Placental epithelial cell (primary cell): ENCODE results near the gene USP34. TPM values are rescaled to one million over a fixed set of nuclear protein-coding genes. Genes with fewer than 3 reads are reported as not detected.

Source experiments
- small RNA-seq: library from RNA; depleted of rRNA; stranded (forward); fragments of <200 nt; gene quantifications from one replicate; pipeline ENCODE3, GENCODE V24; 2012
- total RNA-seq: library from RNA; depleted of rRNA; stranded (reverse); fragments of >200 nt; gene quantifications from 2 replicates; pipeline ENCODE4 v1.2.3, GENCODE V29; 2012

Gene USP34
- total RNA-seq: 97.8 and 107 TPM in 2 replicates

DNA sequence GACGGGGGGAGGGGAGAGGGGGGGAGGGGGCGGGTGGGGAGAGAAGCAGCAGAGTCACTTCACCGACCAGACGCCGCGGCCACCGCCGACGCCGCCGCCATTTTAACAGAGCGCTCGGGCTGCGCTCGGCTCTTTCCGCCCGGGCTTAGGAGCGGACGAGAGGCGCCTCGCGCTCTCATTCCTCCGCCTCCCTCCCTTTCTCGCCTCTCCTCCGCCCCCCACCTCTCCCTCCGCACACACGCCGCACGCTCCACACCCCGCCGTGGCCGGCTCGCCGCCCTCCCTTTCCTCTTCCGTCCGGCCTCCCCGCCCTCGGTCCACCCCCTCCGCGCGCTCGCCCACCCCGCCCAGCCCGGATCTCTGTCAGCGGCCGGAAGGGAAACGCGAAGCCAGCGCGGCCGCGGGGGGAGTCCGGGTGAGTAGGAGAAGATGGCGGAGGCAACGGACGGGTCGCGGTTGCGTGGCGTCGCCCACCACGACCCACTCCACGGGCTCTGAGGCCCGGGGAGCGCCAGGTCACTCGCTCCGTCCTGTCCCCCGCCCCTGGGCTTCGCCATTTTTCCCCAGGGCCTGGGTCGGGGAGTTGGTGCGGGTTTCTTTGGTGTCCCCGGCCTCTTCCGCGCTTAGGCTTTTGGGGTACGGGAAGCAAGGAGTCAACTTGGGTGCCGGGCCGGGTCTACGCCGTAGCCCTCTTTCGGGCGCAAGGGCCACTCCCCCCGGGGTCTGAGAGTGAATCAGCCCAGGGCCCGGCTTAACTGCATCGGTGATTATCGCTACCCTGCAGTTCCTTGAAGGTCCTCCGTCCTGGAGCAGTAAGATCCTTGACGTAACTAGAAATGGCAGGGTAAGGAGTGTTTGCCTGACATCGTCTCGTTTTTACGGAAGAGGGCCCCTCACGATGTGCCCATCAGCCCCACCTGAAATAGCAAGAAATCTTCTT is at the start of gene USP34:
Gene USP34, minus strand, starts transcription at position 123 of the 940 bp plus-strand sequence. CDS start 395 bp downstream, outside the sequence.

DNA sequence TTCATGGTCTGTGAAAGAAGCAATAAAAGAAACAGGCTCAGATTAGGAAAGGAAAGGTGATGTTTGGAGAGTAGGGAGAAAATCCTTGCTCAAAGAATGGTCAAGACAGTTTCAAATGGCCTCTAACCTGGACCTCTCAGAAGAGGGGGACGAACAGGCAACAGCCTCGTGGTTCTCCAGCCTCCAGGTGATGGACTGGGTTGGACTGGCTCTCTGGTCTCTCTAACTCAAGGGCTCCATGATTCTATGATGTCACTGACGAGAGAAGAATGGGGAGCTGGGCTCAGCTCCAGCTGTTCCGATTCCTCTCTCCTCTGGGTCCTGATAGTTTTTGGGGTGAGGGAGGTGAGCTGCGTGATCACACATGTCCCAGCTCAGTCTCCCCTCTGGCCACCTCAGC is 309.0 kb downstream of the USP34 start, which contains the start of gene C2orf74:
Gene C2orf74, plus strand, starts transcription at position 301 of the 400 bp plus-strand sequence. CDS start 327 bp downstream, outside the sequence.

Small RNA genes lying within 50 kb of the gene (small RNA-seq; reads per million reads assigned to genes)
- 0.46 reads per million, percentile 24 among the genes with 10 or more reads in this experiment for gene SNORA70B

Other genes with a start within 250 kb of the USP34 start
- 100 and 101 TPM in 2 replicates for gene XPO1, start 67.3 kb upstream of the USP34 start, total RNA-seq